HG02973 (cell line): Measurements from ENCODE around the gene TRMT44.
"Not testable (repeated sequence)": the region's sequence is repeated elsewhere in the genome, so short reads cannot be mapped to it uniquely, and the experiment has no call there.

Experiments
- ATAC-seq: cut with Tn5 transposase; IDR thresholded peaks from one replicate; pipeline ENCODE4 v1.9.1; 2021; ENCODE audit warnings: moderate library complexity; ENCODE audit not compliant: unreplicated experiment

Gene TRMT44

DNA sequence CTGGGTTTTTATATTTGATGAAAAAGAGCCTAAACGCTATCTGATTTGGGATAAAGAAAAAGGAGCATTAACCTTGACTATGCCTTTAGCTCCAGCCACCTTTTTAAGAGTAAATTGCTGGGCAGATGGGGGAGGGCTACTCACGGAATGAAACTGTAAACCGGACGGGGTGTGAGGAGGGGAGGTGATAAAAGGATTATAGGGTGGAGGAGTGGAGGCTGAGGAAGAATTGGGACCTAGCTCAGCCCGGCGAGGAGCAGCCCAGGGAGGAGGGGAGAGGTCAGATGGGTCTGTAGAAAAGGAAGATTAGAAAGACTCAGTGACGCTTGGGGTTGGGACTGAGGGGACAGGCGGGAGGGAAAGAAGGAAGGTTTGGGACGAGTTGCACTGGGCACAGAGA lies 46.1 kb downstream of the TRMT44 start:
- not testable (repeated sequence) for ATAC-seq

DNA sequence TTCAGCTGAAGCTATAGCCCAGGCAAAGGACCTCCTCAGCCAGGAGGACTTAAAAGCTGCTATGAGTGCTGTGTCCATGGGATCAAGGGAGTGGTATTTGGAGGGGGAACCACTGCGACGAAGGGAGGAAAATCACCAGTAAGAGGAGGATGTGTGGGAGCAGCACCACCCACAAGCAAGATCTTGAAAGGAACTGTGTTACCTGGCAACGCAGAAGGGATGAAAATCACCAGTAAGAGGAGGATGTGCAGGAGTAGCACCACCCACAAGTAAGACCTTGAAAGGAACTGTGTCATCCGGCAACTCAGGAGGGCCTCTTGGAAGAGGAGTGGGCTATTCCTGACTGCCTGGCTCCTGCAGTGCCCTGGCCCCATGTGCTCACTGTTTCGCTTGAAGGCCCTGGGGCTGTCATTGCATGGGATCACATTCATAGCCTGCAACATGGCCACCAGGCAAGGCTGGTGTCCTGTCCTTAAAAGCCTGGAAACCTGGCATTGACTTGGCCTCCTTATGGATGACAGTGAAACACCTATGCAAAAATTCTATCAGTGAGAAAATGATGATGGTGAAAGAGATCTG lies 48.3 kb downstream of the TRMT44 start:
- no peak for ATAC-seq

DNA sequence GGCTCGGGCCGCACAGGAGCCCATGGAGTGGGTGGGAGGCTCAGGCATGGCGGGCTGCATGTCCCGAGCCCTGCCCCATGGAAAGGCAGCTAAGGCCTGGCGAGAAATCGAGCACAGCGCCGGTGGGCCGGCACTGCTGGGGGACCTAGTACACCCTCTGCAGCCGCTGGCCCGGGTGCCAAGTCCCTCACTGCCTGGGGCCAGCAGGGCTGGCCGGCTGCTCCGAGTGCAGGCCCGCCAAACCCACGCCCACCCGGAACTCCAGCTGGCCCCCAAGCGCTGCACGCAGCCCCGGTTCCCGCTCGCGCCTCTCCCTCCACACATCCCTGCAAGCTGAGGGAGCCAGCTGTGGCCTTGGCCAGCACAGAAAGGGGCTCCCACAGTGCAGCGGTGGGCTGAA lies 50.9 kb downstream of the TRMT44 start:
- ATAC-seq: not testable (repeated sequence)

DNA sequence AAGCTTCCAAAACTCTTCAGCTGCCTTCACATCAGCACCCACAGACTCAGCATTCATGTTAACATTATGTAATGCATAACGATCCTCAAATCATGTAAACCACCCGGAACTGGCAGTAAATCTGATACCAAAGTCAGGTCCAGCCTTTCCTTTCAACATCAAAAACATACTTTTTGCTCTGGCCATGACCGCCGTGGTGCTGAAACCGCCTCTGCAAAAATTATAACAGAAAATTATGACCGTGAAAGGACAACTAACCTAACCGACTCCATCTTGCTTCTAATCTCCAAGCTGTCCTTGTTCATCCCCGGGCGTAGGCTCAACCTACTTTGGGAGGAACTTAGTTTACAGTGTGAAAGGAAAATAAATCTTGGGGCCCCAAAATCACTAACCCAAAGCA lies 51.6 kb downstream of the TRMT44 start:
- no peak for ATAC-seq

DNA sequence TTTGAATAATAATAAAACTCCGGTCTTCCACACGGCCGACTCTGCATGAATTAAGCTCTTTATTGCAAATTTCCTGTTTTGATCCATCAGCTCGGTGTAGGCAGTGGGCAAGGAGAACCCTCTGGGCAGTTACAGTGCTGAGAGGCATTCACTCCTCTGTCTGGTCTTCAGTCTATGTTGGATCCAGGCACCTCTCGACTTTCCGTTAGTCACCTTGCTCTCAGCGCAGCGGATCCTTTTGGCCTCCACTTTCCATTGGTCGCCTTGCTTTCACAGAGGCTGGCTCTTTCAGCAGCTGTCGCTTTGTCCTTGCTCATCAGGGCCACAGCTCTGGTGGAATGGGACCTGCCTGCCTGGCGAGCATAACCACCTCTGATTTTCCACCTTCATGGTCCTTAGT lies 52.9 kb downstream of the TRMT44 start:
- no peak for ATAC-seq

DNA sequence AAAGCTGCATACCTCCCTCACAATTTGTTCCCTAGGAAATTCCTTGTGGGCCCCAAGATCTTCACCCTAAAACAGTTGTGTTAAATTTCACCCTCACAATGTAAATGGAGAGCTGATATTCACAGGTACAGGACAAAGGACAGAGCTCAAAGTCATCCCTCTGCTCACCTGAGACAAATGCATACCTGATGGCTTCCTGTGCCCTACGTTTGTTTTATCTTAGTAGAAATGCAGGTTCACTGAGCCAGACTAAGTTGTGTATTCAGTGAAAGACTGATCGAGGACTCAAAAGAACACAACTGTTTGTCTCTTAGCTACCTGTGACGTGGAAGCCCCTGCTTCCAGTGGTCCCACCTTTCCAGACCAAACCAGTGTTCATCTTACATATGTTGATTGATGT lies 53.6 kb downstream of the TRMT44 start:
- ATAC-seq: no peak

DNA sequence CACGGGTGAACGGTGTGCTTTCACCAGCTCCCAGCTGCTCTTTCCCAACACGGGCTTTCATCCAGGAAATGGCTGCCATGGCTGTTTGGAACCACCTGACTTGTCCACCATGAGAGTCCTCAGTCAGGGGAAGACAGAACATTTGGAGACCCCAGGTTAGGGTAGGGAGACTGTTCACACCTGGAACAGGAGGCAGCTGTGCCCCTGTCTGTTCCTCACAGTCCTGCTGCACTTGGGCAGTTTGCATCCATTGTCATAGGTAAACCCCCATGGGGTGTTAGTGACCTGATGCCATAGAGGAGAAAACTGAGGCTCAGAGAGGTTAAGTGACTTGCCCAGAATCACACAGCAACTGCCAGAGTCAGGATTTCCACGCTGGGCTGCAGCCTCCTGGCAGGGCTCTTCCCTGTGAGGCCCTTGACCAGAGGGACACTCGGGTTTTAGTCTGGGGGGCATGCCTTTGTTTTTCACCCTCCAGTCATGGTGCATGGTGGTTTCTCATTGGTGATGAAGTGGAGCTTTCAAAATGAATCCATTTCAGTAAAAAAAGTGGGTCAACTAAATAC lies 54.5 kb downstream of the TRMT44 start:
- ATAC-seq: no peak

DNA sequence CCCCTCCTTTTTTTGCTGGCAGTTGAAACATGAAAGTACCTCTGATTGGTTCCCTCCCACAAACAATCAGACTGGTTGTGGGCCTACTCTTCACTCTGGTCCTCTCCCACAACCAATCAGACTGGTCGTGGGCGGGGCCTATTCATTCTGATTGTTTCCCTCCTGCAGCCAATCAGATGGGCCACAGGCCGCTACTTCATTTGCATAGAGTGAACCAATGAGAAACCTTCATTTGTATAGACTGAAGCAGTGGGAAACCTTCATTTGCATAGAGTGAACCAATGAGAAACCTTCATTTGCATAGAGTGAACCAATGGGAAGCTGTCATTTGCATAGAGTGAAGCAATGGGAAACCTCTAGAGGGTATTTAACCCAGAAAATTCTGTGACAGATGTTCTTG lies 55.2 kb downstream of the TRMT44 start:
- ATAC-seq: no peak

DNA sequence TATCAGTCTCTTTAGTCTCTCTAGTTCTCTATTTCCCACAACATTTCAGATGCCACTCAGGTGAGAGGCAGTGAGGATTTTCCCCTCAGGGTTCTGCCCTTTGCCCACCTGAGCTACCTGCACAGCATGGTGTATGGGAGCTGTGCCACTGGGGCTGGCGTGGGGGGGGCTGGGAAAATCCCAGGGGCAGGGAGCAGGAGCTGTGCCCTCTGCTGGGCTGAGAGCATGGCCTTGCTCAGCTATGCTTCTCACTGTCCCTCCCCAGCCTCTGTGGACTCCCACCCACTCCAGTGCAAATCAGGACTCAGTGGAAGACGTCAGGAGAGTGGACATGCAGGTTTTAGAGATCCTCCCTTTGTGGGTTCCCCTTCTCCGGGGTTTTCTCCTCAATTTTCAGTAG lies 57.2 kb downstream of the TRMT44 start:
- ATAC-seq: no peak

DNA sequence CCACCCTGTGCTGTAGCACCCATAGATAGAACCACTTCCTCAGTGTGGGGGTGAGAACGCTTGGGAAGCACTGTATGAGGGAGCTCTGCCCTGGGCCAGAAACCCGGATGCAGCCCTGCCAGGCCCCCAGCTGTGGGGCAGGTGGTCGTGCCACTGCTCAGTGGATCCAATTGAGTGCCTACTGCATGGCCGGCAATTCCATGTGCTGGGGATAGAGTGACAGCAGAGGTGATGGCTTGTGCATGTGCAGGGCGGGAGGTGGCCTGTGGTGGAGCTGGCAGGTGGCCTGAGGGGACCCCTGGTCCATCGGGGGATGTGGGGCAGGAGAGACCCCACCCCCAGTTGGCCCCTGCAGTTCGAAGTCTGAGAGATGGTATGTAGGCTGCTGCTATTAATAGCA lies 60.4 kb downstream of the TRMT44 start:
- no peak for ATAC-seq

DNA sequence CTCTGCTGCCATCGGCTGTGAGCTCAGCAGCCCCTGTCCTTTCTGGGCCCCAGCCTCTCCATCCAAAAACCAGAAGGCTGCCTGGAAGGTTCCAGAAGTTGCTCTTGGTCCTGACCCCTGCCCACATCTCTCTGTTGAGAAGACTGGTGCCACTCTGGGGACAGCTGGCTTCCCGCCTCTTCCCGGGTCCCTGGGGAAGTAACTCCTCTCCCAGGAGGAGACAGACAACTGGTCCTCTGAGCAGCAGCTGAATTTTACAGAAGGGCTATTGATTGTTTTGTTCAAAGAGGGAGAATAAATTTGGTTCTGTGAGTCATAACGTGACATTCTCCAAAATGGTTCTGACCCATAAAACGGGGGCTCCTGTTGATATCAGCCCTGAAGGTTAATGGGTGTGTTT lies 61.2 kb downstream of the TRMT44 start:
- ATAC-seq: no peak

DNA sequence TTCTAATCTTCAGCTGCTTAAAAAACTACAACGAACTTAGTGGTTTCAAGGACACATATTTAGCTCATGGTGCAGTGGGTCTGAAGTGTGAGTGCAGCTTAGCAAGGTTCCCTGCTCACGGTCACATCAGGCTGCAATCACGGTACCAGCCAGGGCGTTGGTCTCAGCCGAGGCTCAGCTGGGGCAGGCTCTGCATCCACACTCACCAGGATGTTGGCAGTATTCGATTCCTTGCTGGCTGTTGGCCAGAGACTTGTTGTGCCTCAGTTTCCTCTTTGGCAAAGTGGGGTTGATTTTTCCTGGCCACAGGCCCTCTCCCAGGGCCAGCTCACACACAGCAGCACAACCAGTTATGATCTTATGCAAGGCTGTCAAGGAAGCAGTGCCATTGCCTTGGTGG lies 61.8 kb downstream of the TRMT44 start:
- no peak for ATAC-seq

DNA sequence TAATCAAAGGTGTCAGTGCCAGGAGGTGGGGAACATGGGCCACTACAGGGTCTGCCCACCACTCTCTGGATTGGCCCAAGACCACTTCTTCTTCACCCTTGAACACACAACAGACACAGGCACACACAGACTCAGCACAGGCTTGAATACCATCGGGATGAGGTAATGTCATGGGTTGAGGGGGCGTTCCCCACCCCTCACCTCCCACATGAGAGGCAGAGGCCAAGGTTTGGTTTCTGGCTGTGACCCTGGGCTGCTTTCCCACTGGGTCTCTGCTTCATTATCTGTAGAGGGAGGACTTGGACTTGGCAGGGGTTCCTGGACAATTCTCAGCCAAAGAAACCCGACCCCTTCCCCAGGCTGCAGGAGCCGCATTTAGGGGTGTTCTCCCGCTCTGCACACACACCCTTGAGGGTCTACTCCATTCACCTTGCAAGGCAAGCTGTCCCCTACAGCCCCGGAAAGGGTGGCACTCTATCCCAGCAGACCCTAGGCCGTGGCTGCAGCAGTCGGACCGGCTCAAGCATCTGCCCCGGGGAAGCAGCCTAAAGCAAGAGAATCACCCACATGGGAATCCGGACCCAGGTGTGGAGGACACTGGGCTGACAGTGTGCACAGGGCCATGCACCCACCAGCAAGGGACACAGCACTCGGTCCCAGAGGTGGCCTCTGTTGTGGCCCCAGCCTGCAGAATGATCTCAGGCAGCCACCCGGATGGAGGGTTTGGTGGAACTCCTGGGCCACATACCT lies 62.4 kb downstream of the TRMT44 start:
- ATAC-seq: no peak

DNA sequence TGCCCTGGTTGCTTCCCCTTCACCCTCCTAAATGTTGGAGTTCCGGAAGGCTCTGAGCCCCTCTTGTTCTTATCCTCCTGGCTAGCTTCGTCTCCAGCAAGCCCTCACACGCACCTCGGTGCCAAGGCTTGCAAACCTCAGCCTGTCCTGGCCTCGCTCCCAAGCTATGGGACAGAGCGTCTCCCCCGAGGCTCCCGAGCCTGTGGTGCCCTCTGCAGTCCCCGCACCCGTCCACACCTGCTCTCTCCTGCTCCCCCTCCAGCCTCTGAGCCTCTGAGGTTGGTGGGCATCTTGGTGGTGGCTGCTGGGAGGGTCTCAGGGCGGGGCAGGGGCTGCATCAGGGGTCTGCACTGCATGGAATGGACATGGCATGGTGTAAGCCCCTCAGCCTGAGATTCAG lies 63.2 kb downstream of the TRMT44 start:
- ATAC-seq: no peak

DNA sequence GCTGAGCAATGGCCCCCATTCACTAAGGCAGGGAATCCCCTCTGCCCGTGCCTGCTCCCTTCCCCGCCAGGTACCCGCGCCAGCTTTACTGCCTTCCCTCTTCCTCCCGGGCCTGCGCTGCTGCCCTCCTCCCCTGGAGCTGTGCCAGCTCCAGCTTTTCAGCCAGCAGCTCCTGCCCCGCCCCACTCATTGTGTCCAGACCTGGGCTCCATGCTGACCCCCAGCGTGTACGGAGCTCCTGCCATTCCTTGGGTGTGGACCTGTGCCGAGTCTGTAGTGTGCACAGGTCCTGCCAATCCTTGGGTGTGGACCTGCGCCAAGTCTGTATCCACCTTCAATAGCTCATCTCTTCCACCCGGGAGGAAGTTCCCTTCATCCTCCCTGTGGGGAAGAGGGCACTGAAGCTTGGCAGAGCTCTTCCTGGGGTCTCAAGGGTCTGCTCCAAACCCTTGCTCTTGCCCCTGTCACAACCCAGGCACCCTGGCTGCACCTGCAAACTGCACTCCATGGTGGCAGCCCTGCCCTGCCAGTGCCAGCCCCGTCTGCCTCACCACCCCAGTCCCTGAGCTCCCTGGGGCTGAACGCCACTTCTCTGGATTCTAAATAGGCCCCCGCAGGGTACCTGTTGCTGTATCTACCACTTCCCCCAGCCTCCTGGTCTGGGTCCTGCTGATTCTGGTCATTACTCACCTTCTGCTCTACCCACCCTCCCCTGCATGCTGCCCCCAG lies 63.9 kb downstream of the TRMT44 start:
- ATAC-seq: no peak

DNA sequence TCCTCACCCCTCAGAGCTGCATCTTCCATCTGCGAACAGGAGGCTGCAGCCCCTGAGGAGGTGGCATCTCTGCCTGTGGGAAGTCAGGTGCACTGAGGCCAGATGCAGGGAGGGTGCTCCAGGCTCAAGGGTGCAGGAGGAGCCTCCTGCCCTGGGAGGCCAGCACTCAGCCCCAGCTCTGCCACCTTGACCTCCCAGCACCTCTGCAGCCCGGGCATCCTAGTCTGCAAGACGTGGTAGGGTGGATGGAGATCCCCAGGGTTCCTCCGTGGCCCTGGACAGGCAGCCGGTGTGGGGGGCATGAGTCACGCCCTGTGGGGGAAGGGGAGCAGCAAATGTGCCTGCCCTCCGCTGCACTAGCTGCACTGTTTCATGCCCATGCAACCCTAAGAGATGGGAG lies 64.7 kb downstream of the TRMT44 start:
- ATAC-seq: no peak

DNA sequence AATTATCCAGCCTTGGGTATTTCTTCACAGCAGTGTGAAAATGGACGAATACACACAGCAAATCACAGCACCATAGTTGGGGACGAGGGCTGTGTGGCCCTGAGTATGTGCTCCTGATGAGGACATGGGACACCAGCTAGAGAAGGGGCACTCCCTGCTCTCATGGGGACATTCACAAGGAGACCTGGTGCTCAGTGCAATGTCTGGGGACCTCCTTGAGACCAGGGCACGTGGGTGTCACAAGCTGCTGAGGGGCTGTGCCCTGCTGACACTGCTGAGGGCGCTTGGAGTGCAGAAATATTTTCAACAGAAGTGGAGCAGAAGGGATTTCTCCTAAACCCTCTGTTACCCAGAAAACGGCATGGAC lies 65.4 kb downstream of the TRMT44 start:
- ATAC-seq: no peak

DNA sequence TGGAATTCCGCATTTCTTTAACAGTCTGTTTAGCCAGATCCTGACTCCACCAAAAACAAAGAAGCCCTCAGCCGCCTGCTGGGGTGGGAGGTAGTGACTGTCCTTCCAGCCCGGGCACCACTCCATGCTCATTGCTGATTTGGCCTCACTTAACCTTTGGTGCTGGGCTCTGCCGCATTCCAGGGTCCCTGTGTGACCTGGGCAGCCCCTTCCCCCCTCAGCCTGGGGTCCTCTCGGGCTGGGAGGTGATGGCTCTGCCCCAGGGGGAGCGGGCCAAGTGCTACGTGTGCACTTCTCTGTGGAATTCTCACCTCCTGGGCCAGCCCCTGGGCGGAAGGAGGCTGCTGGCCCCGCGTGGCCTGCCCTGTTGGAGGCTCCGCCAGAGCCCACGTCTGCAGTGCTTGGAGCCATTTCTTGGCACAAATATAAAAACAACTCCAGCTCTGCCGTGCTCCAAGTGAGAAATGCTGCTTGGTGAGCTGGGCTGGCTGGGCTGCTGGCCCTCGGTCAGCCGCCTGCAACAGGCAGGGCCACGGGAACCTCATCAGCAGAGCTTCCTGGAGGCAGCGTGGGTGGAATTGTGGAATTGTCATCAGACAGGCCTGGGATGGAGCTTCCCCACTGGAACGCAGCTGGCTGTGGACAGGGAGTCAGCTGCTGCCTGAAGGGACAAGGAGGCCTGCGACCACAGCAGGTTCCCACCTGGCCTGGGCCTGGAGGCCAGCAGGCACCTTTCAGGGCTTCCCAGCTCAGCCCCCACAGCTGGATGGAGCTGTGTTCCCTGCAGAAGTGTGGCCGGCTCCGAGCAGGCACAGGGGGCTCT lies 66.0 kb downstream of the TRMT44 start:
- no peak for ATAC-seq

DNA sequence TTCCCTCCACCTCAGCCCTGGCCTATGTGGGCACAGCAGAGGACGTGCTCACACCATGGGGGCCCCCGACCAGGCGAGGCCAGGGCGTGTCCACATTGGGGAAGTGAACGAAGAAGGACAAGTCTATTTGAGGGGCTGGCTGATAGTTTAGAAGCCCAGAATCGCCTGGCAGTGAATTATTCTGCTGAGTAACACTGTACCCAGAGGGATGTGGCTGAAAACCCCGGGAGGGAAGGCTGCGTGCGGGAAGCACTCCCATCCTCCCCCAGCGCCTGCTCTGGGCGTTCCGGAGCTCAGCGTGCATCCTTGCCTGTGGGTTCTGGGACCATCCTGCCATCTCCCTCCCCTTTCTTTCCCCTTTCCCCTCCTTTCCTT lies 66.6 kb downstream of the TRMT44 start:
- no peak for ATAC-seq

DNA sequence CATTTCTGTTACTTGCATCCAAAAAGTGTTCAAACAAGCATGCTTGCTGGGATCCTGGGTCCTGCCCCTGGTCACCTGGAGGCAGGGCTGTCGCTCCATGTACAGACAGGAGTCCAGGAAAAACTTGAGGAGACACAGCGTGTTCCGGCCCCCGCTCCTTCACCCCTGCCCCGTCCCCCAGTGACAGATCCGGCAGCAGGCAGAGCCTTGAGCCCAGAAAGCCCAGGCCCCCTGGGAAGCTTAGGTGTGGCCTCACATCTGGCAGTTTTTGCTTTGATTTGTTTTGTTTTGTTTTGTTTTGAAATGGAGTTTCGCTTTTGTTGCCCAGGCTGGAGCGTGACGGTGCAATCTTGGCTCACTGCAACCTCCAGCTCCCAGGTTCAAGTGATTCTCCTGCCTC lies 67.0 kb downstream of the TRMT44 start:
- no peak for ATAC-seq

DNA sequence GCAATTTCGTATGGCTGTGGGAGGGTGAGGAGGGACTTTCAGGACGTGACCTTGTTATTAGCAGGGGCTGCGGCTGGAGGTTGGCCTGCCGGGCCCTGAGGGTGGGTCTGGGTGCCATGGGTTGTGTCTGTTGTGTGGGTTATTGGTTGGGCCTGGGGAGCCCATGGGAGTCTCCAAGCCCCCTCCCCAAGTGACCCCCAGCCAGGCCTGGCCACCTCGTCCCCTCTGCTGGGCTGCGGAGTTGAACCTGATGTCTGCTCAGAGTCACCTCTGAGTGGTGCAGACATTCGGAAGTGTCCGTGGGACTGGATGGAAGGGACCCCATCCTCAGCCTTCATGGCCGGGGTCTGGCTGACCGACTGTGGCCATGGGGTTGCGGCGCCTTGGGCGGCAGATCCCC lies 67.7 kb downstream of the TRMT44 start:
- ATAC-seq: no peak
